GM18907 (cell line): Measurements from ENCODE around the gene VMA21.

Source experiments
- ATAC-seq: cut with Tn5 transposase; IDR thresholded peaks from one replicate; pipeline ENCODE4 v1.9.1; 2021; ENCODE audit warnings: mild to moderate bottlenecking, moderate library complexity; ENCODE audit not compliant: unreplicated experiment

VMA21 gene

DNA sequence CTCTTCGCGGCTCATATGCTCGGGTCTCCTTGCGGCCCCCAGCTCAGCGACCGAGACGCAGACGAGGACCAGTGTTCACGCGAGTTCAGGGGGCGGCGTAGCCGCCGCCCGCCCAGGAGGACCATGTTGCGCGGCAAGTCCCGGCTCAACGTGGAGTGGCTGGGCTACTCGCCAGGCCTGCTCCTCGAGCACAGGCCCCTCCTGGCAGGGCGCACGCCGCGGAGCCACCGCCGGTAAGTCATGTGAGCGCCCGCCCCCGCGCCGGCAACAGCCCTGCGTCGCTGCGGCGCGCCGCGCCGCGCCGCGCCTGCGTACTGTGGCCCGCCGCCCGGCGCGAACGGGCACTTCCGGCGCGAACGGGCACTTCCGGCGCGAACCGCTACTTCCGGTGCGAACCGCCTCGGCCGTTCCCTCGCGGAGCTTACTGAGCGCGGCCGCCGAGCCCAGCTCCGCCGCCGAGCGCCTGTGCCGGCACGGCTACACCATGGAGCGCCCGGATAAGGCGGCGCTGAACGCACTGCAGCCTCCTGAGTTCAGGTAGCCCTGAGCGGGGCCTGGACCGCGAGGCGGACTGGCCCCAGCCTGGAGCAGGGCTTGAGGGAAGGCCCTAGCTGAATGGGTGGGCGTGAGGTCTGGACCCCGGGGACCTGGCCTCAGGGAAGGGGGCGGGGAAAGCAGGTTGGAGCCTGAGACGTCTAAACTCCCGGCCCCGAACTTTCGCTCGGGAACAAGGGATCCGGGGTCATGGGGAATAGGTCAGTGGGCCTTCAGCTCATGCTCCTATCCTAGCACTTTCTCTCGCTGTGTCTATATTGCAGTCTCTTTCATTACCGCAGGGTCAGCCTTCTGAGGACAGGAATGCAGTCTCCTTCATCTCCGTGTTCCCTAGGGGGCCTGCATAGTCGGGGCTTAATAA, at the start of gene VMA21:
VMA21 (plus strand) TSS at position 382 of the 916 bp plus-strand sequence; CDS start at position 485, 103 bp downstream.
- ATAC-seq, result peak; percentile 86

DNA sequence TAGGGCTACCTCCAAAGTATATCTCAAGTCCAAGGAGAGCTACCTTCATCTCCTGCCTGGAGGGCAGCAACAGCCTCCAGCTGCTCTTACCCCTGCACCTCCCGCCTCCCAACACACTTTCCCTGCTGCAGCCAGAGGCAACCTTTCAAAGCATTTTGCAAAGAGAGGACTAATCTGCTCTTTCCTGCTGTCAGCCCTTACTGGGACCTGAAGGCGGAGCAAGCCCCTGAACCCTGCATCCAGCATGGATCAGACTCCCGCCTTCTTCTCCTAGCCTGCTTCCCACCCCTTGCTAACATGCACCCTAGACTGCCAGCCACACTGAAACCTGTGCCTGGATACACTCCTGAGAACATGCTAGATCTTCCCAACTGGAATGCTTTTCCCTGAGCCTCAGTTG, 37.7 kb upstream of the VMA21 start:
- ATAC-seq, result no peak

GRCh38 chrX:151359931-151360871, 36.8 kb upstream of the VMA21 start:
- peak; percentile 86 for ATAC-seq

GRCh38 chrX:151363316-151363715, 33.7 kb upstream of the VMA21 start:
- ATAC-seq, result no peak

DNA sequence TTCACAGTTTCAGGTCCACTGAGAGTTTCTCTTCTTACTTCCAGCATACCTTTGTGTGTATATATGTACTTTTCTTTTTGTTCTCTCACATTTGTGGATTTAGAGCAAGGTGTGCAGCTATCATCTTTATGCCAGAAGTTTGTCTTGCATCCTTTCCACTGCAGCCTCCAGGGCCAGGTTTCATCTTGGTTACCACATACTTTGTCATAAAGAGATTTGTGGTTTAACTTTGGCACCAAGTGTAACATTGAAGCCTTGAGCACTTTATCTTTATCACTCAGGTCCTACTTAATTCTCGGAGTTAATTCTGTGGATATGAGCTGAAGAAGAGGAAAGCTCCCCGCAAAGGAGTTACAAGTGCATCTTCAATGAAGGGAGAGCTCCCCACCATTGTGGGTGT, 31.4 kb upstream of the VMA21 start:
- no peak for ATAC-seq

- ATAC-seq, result no peak
Observed at GRCh38 chrX:151370906-151371305, 26.1 kb upstream of the VMA21 start.

DNA sequence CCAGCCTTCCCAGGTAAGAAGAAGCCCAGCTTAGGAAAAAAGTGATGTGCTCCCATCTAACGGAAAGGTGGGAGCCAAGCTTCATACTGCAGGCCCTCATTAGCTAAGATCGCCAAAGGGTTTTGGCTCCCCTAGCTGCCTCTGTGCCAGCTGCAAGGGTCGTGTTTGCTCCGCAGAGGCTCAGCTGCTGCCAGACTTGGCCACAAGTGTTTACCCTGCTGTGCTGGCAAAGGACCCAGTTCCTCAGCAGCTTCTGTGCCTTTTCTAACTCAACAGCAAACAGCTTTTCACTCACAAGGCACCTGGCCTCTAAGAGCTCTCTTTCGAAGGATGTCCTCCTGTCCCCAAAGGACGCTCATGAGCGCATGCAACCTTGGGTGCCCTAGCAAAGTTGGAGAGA, 12.2 kb upstream of the VMA21 start:
- ATAC-seq, result no peak

DNA sequence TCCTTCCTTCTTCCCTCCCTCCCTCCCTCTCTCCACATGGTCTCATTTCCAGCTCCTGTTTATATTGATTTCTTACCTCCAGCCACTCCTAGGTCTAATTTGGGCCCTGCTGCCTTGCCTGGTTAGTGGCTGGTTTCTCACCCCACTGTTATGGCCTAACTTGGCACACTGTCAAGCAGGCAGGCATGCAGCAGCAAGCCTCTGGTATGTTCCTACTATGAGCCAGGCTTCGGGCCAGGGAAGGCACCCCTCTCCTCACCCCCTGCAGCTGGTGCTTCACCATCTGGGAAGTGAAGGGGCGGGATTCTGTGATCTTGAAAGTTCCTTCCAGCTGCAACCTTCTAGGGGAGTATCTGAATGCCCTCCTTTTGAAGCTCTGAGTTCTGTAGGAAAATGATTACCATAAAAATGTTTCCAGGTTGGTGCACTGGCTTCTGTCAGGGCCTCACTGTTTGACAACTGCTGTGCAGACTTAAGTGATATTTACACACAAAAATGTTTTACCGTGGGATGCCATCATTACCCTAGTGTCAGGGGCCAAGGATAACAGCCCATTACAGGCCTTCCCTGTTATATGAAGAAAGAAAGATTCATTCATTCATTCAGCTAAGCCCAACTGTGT, 10.1 kb upstream of the VMA21 start:
- no peak for ATAC-seq

DNA sequence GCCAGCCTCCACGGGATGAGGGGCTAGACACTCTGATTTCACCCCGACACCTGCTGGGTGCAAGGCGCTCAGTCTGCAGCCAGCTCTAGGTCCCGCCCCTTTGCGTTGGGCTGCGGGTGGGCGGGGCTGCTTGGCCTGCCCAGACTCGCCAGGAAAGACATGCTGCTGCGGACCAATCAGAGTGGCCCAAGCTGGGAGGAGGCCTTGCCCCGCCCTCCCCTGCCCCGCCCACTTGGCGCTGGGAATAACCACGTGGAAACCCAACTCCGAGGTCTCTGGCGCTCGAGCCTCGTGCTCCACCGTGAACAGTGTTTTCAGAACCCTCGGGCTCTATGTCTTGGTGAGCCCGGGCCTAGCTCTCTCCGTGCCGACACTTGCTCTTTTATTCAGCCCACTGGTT, 5.3 kb upstream of the VMA21 start:
- ATAC-seq, result no peak

- ATAC-seq, result peak; percentile 23
Observed at GRCh38 chrX:151393514-151393913, 3.5 kb upstream of the VMA21 start.

- peak; percentile 32 for ATAC-seq
Observed at GRCh38 chrX:151396042-151396824, 773 bp upstream of the VMA21 start.

GRCh38 chrX:151397741-151398070, 700 bp downstream of the VMA21 start:
- peak; percentile 2 for ATAC-seq

DNA sequence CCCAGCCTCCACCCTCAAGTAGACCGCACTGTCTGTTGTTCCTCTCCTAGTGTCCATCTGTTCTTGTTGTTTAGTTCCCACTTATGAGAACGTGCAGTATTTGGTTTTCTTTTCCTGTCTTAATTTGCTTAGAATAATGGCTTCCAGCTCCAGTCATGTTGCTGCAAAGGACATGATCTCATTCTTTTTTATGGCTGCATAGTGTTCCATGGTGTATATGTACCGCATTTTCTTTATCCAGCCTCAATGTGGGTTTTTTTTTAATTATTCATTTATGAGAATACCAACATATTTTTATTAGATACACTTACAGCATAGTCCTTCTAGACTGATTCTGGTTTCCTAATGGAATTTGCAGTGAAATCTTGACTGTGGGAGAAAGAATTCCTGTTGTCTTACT, 1.3 kb downstream of the VMA21 start:
- ATAC-seq, result no peak

GRCh38 chrX:151402719-151403390, 5.8 kb downstream of the VMA21 start:
- ATAC-seq, result no peak

GRCh38 chrX:151416579-151416978, 19.6 kb downstream of the VMA21 start:
- ATAC-seq, result no peak

GRCh38 chrX:151419782-151420181, 22.8 kb downstream of the VMA21 start:
- no peak for ATAC-seq

- no peak for ATAC-seq
Observed at GRCh38 chrX:151424505-151424904, 27.5 kb downstream of the VMA21 start.

DNA sequence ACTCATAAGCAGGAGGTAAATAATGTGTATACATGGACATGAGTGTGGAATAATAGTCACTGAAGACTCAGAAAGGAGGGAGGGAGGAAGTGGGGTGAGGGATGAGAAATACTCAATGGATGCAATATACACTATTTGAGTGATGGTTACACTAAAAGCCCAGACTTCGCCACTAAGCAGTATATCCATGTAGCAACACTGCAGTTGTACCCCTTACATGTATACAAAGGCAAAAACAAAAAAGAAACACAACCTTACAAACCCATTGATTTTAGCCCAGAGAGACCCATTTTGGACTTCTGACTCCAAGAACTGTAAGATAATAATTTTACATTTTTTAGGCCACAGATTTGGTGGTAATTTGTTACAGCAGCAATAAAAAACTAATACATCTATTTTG, 51.5 kb downstream of the VMA21 start:
- no peak for ATAC-seq

DNA sequence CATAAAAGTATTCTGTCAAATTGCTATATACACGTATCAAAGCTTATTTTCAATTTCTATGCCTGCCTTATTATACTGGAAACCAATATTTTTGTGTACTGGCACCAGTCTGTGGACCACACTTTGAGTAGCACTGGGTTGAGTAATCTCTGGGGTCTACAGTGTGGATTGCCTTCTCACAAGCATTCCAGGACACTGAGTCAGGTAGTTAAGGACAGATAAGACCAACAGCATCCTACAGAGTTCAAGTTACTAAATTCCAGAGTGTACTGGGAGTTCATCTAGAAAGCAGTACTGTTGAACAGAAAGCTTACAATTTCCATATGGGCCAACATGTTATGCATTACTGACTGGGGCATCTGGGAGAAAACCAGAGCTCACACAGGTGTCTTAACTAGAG, 61.8 kb downstream of the VMA21 start:
- no peak for ATAC-seq
